ENCODE results near the gene ALG12.

The ALG12 gene

GRCh38 chr22:49953680-49954344, 35.6 kb upstream of the ALG12 start:
- POLR2A ChIA-PET (ENCODE audit: low non-redundant PET), result no interaction called here
- no peak for DNase-seq (ENCODE audit: low spot score)
- TF ChIP-seq CTCF (conservative IDR thresholded peaks at IDR 0.05; ENCODE audit: low read depth), result no peak
- CTCF ChIA-PET, result no interaction called here
- peak overlapping the region; percentile 92 for H3K27ac ChIP-seq

DNA sequence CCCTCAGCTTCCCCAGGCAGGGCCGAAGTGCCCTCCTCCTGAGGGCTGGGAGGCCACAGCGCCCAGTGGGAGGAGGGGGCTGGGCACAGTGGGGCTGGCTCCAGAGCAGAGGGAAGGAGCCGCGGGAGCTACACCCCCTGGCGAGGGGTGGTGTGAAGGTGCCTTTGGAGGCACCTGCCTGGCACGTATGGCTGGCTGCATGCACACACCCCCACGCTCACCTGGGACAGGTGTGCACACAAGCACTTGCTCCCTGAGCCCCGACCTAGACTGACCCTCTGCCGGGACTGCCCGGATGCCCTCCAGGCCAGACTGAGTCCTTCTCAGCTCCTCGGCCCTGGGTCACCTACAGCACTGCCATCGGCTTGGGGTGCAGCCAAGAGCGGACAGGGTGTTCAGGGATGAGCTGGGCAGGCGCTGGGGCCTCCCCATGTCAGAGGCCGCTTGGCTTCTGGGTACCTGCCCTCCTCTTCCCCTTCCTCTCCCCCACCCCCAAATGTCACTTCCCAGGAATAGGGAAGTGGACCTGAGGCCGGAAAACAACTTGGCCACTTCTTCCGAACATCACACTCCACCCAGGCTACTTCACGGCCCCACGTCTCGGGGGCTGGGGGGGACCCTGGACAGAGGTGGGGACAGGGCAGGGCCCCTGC, 34.9 kb upstream of the ALG12 start:
- ChIA-PET POLR2A (ENCODE audit: low non-redundant PET) (no interaction called here), CTCF (interaction anchor here (0.6 kb wide), 1 partner anchor 44 kb away, joined by 5 read pairs; no protein-coding TSS in a partner anchor)
- H3K27ac ChIP-seq, result peak overlapping the region; percentile 92
- no peak for DNase-seq (ENCODE audit: low spot score)
- no peak for TF ChIP-seq CTCF (conservative IDR thresholded peaks at IDR 0.05; ENCODE audit: low read depth)

- no peak for TF ChIP-seq CTCF (conservative IDR thresholded peaks at IDR 0.05; ENCODE audit: low read depth)
- POLR2A ChIA-PET (ENCODE audit: low non-redundant PET), result interaction anchor here (0.5 to 1.8 kb wide), 4 partner anchors 8 to 130 kb away, joined by 3 to 10 read pairs (median 4); no protein-coding TSS in a partner anchor
- CTCF ChIA-PET, result interaction anchor here (0.6 to 1.1 kb wide), 4 partner anchors 9 to 80 kb away, joined by 3 to 5 read pairs (median 3); no protein-coding TSS in a partner anchor
- DNase-seq (ENCODE audit: low spot score), result peak; percentile 26
- peak overlapping the region; percentile 92 for H3K27ac ChIP-seq
Observed at GRCh38 chr22:49951986-49952896, 34.0 kb upstream of the ALG12 start.

- peak overlapping the region; percentile 92 for H3K27ac ChIP-seq
- TF ChIP-seq CTCF (conservative IDR thresholded peaks at IDR 0.05; ENCODE audit: low read depth), result no peak
- ChIA-PET POLR2A (ENCODE audit: low non-redundant PET) (interaction anchor here (1.2 to 1.8 kb wide), 3 partner anchors 8 to 16 kb away, joined by 3 to 10 read pairs (median 5); no protein-coding TSS in a partner anchor), CTCF (interaction anchor here (0.6 to 1.4 kb wide), 4 partner anchors 10 to 80 kb away, joined by 3 read pairs; no protein-coding TSS in a partner anchor)
- no peak for DNase-seq (ENCODE audit: low spot score)
Observed at GRCh38 chr22:49951678-49951985, 33.4 kb upstream of the ALG12 start.

GRCh38 chr22:49951000-49951677, 32.9 kb upstream of the ALG12 start:
- TF ChIP-seq CTCF (conservative IDR thresholded peaks at IDR 0.05; ENCODE audit: low read depth), result no peak
- H3K27ac ChIP-seq, result peak overlapping the region; percentile 92
- CTCF ChIA-PET, result interaction anchor here (0.6 to 1.4 kb wide), 3 partner anchors 10 to 42 kb away, joined by 3 read pairs; no protein-coding TSS in a partner anchor
- POLR2A ChIA-PET (ENCODE audit: low non-redundant PET), result interaction anchor here (1.2 to 1.8 kb wide), 3 partner anchors 9 to 15 kb away, joined by 3 to 10 read pairs (median 5); no protein-coding TSS in a partner anchor
- DNase-seq (ENCODE audit: low spot score), result peak; percentile 54
